ENCODE data around the gene RPL18. TPM values are rescaled to one million over a fixed set of nuclear protein-coding genes. Genes with fewer than 3 reads are reported as not detected.

The RPL18 gene
- total RNA-seq, 1 donor from 2014 or later: 997 TPM

- no peaks in the 10 kb centered on the region for H3K4me1 ChIP-seq
- intact Hi-C loops (cut with DNase I): no loop called here
- H3K27me3 ChIP-seq (ENCODE audit: low read depth): no peaks in the 10 kb centered on the region
- no peaks in the 10 kb centered on the region for H3K36me3 ChIP-seq
- H3K4me3 ChIP-seq: no peak within 1 kb of the TSS
- H3K9me3 ChIP-seq: no peaks in the 10 kb centered on the region
- no peak for TF ChIP-seq CTCF (IDR thresholded peaks at IDR 0.05)
- DNase-seq (no peak), ATAC-seq (no peak)
- H3K27ac ChIP-seq: no peak within 1 kb of the TSS
Measured at GRCh38 chr19:48606463-48607358, 12.3 kb downstream of the RPL18 start, which contains the start of gene SPACA4. Gene SPACA4, plus strand, starts transcription at chr19:48606742. Its CDS starts 237 bp downstream, at chr19:48606979.

GRCh38 chr19:48603850-48604249 is 15.1 kb downstream of the RPL18 start:
- no peak overlapping the region for H3K27ac ChIP-seq
- H3K27me3 ChIP-seq (ENCODE audit: low read depth): no peaks in the 10 kb centered on the region
- no peaks in the 10 kb centered on the region for H3K9me3 ChIP-seq
- intact Hi-C loops (cut with DNase I): no loop called here
- TF ChIP-seq CTCF (IDR thresholded peaks at IDR 0.05): no peak
- DNase-seq: no peak
- ATAC-seq: no peak
- H3K36me3 ChIP-seq: no peaks in the 10 kb centered on the region
- no peak overlapping the region for H3K4me3 ChIP-seq
- no peaks in the 10 kb centered on the region for H3K4me1 ChIP-seq

- no peaks in the 10 kb centered on the region for H3K4me1 ChIP-seq
- ATAC-seq: no peak
- H3K36me3 ChIP-seq: no peaks in the 10 kb centered on the region
- H3K4me3 ChIP-seq: no peak overlapping the region
- no peak for TF ChIP-seq CTCF (IDR thresholded peaks at IDR 0.05)
- no peak overlapping the region for H3K27ac ChIP-seq
- no peaks in the 10 kb centered on the region for H3K27me3 ChIP-seq (ENCODE audit: low read depth)
- intact Hi-C loops (cut with DNase I): no loop called here
- no peaks in the 10 kb centered on the region for H3K9me3 ChIP-seq
- DNase-seq: no peak
Measured at GRCh38 chr19:48603449-48603848, 15.5 kb downstream of the RPL18 start.

- no peaks in the 10 kb centered on the region for H3K27me3 ChIP-seq (ENCODE audit: low read depth)
- no peak for ATAC-seq
- no peaks in the 10 kb centered on the region for H3K4me1 ChIP-seq
- no peak overlapping the region for H3K4me3 ChIP-seq
- no peaks in the 10 kb centered on the region for H3K36me3 ChIP-seq
- no peak for TF ChIP-seq CTCF (IDR thresholded peaks at IDR 0.05)
- intact Hi-C loops (cut with DNase I): no loop called here
- H3K9me3 ChIP-seq: no peaks in the 10 kb centered on the region
- H3K27ac ChIP-seq: no peak overlapping the region
- DNase-seq: no peak
Measured at GRCh38 chr19:48603001-48603400, 16.0 kb downstream of the RPL18 start.

GRCh38 chr19:48600679-48601417 is 18.1 kb downstream of the RPL18 start:
- H3K4me3 ChIP-seq: no peak overlapping the region
- no peaks in the 10 kb centered on the region for H3K27me3 ChIP-seq (ENCODE audit: low read depth)
- ATAC-seq: peak in 1 of 2 donors; percentile 13
- H3K27ac ChIP-seq: no peak overlapping the region
- TF ChIP-seq CTCF (IDR thresholded peaks at IDR 0.05): no peak
- H3K4me1 ChIP-seq: no peaks in the 10 kb centered on the region
- no peaks in the 10 kb centered on the region for H3K9me3 ChIP-seq
- DNase-seq: no peak
- H3K36me3 ChIP-seq: no peaks in the 10 kb centered on the region
- intact Hi-C loops (cut with DNase I): no loop called here

Measured in lower lobe of right lung (tissue), 2 donors.